Ascending aorta (tissue), 2 donors: ENCODE data around the gene RAP1GAP2. TPM values are rescaled to one million over a fixed set of nuclear protein-coding genes. Genes with fewer than 3 reads are reported as not detected.

Source experiments
- DNase-seq, 2 donors: peaks; one replicate each; pipeline ENCODE4 v3.0.0-alpha.2; 2019; ENCODE audit warnings: low spot score in 2 of 2
- H3K27ac ChIP-seq, 2 donors: fragments of 200-600 bp; sonication (generic); one replicate each; pipeline ENCODE4 v1.5.1; 2016 to 2017; ENCODE audit warnings: mild to moderate bottlenecking in 1 of 2
- H3K27me3 ChIP-seq: fragments of 200-600 bp; sonication (generic); one replicate; pipeline ENCODE4 v1.5.1; 2017
- H3K36me3 ChIP-seq, 2 donors: fragments of 200-600 bp; sonication (generic); one replicate each; pipeline ENCODE4 v1.5.1; 2016
- H3K4me1 ChIP-seq, 2 donors: fragments of 200-600 bp; sonication (generic); one replicate each; pipeline ENCODE4 v1.5.1; 2016 to 2017; ENCODE audit warnings: mild to moderate bottlenecking in 1 of 2
- H3K4me3 ChIP-seq, 2 donors: fragments of 200-600 bp; sonication (generic); one replicate each; pipeline ENCODE4 v1.5.1; 2016 to 2017; ENCODE audit warnings: mild to moderate bottlenecking in 1 of 2
- H3K9me3 ChIP-seq, 2 donors: fragments of 200-600 bp; sonication (generic); one replicate each; pipeline ENCODE4 v1.5.1; 2016
- intact Hi-C: fragments of 100-400 bp; cut with DNase I; formaldehyde crosslinking; loops from one replicate; pipeline ENCODE4 v1.15.1; 2023
- total RNA-seq: library from RNA; depleted of rRNA; stranded (reverse); fragments of >200 nt; gene quantifications from one replicate; pipeline ENCODE4 v1.1.0, GENCODE V29; 2016
- TF ChIP-seq, protein P1 (sequence below), 3 experiments: fragments of 200-600 bp in 2 of 3; fragments of 450-650 bp in 1 of 3; sonication (generic) in 2 of 3; IDR thresholded peaks; one replicate each; pipeline ENCODE4 v1.5.1; 2016 to 2019; ENCODE audit warnings: antibody characterized with exemption in 3 of 3, mild to moderate bottlenecking in 1 of 3, moderate library complexity in 1 of 3

Gene RAP1GAP2
- total RNA-seq, 1 donor from 2014 or later = 1.6 TPM

GRCh38 chr17:2904135-2904534, 107.9 kb downstream of the RAP1GAP2 start:
- Histone ChIP-seq H3K36me3 (no peaks in the 10 kb centered on the region), H3K4me3 (no peak overlapping the region), H3K9me3 (no peaks in the 10 kb centered on the region), H3K27me3 (no peaks in the 10 kb centered on the region), H3K27ac (no peak overlapping the region), H3K4me1 (no peaks in the 10 kb centered on the region)
- intact Hi-C loops = no loop called here
- DNase-seq = no peak
- TF ChIP-seq, protein P1, sequence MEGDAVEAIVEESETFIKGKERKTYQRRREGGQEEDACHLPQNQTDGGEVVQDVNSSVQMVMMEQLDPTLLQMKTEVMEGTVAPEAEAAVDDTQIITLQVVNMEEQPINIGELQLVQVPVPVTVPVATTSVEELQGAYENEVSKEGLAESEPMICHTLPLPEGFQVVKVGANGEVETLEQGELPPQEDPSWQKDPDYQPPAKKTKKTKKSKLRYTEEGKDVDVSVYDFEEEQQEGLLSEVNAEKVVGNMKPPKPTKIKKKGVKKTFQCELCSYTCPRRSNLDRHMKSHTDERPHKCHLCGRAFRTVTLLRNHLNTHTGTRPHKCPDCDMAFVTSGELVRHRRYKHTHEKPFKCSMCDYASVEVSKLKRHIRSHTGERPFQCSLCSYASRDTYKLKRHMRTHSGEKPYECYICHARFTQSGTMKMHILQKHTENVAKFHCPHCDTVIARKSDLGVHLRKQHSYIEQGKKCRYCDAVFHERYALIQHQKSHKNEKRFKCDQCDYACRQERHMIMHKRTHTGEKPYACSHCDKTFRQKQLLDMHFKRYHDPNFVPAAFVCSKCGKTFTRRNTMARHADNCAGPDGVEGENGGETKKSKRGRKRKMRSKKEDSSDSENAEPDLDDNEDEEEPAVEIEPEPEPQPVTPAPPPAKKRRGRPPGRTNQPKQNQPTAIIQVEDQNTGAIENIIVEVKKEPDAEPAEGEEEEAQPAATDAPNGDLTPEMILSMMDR (IDR thresholded peaks at IDR 0.05) = no peak

- TF ChIP-seq, protein P1 (IDR thresholded peaks at IDR 0.05) = no peak
- Histone ChIP-seq H3K27ac (no peak overlapping the region), H3K36me3 (no peaks in the 10 kb centered on the region), H3K9me3 (no peaks in the 10 kb centered on the region), H3K27me3 (no peaks in the 10 kb centered on the region), H3K4me3 (no peak overlapping the region), H3K4me1 (no peaks in the 10 kb centered on the region)
- intact Hi-C loops = no loop called here
- no peak for DNase-seq
Observed at GRCh38 chr17:2905269-2905668, 109.0 kb downstream of the RAP1GAP2 start.

DNA sequence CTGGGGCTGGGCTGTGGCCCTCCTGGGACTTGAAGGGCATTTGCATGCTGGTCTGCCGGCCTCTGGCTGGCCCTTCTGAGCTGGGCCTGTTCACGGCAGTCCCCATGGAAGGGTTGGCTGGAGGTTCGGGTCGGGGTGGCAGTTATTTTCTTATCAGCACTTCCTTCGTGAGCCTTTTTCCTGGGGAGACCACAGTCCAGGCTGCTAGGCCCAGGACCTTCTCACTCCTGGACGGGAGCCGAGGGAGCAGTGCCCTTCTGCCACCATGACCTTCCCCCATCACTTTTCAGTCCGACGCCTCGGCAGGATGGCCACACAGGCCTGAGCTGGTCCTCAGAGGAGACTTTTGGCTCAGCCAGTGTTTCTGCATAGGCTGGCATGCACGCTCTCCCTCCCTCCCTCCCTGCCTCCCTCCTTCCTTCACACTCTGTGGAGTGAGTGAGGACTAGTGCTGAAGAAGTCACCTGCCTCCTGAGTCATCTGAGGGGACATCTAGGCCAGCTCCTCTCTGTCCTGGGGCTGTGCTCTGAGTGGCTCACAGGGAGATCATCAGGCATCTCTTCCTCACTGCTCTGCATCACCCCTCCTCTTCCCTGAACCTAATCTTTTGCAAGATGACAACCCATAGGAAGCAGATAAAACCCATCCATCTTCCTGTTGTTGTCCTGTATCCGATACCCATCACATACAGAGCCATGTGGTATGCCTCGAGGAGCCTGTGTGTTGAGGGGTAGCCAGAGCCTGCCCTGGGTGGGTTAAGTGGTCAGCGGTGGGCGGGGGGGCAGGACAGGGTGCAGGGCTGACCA, 109.7 kb downstream of the RAP1GAP2 start:
- no peaks in the 10 kb centered on the region for H3K4me1 ChIP-seq
- no peaks in the 10 kb centered on the region for H3K9me3 ChIP-seq
- no peak overlapping the region for H3K27ac ChIP-seq
- intact Hi-C loops = no loop called here
- TF ChIP-seq, protein P1 (IDR thresholded peaks at IDR 0.05) = no peak
- H3K36me3 ChIP-seq = no peaks in the 10 kb centered on the region
- H3K27me3 ChIP-seq = no peaks in the 10 kb centered on the region
- DNase-seq = no peak
- no peak overlapping the region for H3K4me3 ChIP-seq

DNA sequence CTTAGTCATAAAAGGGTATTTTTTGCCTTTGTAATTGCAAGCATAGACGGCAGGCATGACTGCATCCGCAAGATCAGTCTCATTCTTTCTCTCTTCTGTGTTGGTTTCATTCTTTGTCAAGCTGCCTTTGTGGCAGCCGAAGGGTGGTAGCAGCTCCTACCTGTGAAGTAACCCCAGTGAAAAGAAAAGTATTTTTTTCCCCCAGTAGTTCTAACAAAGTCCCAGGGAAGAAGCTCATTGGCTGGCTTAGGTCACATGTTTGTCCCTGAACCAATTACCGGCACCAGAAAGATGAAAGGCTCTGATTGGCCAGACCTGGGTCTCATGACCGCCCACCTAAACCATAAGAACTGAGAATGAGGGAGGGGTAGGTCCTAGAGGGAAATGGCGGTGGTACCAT, 110.7 kb downstream of the RAP1GAP2 start:
- Histone ChIP-seq H3K9me3 (no peaks in the 10 kb centered on the region), H3K27me3 (no peaks in the 10 kb centered on the region), H3K4me3 (no peak overlapping the region), H3K36me3 (no peaks in the 10 kb centered on the region), H3K4me1 (no peaks in the 10 kb centered on the region), H3K27ac (no peak overlapping the region)
- intact Hi-C loops = no loop called here
- DNase-seq = no peak
- TF ChIP-seq, protein P1 (IDR thresholded peaks at IDR 0.05) = no peak

GRCh38 chr17:2909175-2909845, 113.1 kb downstream of the RAP1GAP2 start:
- intact Hi-C loops = no loop called here
- H3K4me1 ChIP-seq = no peaks in the 10 kb centered on the region
- no peak overlapping the region for H3K27ac ChIP-seq
- H3K36me3 ChIP-seq = no peaks in the 10 kb centered on the region
- DNase-seq = no peak
- H3K4me3 ChIP-seq = no peak overlapping the region
- H3K9me3 ChIP-seq = no peaks in the 10 kb centered on the region
- H3K27me3 ChIP-seq = no peaks in the 10 kb centered on the region
- TF ChIP-seq, protein P1 (IDR thresholded peaks at IDR 0.05) = no peak
